HG02571 (cell line): ENCODE results near the gene ZSCAN9.

Experiments used
- ATAC-seq: cut with Tn5 transposase; IDR thresholded peaks from one replicate; pipeline ENCODE4 v1.9.1; 2021; ENCODE audit warnings: mild to moderate bottlenecking, moderate library complexity; ENCODE audit not compliant: unreplicated experiment

Gene ZSCAN9

DNA sequence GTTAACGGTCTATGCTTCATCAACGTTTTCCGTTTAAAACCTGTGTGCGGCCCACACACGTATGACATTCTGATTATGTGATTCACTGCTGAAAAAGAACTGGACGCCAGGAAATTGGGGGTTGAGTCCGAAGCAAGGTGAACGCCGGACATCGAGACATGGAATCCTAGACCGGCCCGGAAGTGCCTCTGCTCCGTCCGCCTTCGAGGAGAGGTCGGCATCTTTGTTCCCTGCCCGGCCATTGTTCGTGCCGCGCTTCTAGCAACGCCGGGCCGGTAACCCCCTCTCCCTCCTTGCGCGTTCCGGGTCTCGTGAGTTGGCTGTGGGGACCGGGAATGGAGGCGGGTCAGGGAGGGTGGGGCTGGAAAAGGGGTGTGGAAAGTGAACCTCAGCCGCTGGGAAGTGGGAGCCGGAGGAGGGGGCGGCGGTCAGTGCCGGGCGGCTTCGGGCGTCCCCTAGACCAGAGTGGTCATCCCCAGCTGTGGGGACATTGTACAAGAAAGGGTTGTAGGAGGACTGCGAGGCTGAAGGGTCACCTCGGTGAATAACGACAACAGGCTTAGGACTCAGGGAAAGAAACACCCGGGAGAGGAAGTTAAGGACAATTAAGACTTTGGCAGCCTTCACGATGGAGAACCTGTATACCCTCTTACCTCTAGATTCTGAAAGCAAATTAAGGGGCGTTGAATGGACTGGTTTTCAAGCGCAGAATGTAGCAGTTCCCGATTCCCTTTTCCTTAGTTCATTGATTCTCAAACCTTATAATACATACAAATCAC lies at the start of gene ZSCAN9:
Gene ZSCAN9 (plus strand): TSS at position 220 of the 779 bp plus-strand sequence. CDS start 1,810 bp downstream, outside the sequence.
- peak; percentile 89 for ATAC-seq

- no peak for ATAC-seq
Measured at GRCh38 chr6:28176373-28176772, 48.7 kb upstream of the ZSCAN9 start.

GRCh38 chr6:28182255-28182654 lies 42.8 kb upstream of the ZSCAN9 start:
- ATAC-seq, result no peak

DNA sequence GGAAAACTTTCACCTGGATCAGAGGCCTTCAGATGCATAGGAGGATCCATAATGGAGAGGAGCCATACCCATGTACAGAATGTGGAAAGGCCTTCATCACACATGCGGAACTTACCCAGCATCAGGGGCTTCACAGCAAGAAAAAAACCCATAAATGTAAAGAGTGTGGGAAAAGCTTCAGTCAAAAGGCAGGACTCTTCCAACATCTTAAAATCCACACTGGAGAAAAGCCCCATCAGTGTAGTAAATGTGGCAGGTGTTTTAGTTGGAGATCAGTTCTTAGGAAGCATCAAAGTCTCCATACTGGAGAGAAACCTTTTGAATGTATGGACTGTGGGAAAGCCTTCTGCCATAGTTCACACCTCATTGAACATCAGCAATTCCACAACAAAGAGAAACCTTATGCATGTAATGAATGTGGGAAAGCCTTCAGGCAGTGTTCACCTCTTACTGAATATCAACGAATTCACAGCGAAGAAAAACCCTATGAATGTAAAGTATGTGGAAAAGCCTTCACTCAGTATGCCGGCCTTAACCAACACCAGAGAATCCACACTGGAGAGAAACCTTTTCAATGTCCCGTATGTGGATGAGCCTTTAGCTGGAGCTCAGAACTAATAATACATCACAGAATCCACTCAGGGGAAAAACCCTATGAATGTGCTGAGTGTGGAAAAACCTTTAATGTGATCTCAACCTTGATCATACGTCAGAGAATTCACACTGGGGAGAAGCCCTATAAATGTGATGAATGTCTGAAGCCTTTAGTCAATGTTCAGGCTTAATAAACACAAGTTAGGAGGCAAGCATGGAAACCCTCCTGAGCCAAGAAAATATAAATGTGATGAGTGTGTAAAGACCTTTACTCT lies 36.7 kb upstream of the ZSCAN9 start:
- no peak for ATAC-seq

- ATAC-seq, result no peak
Measured at GRCh38 chr6:28200020-28200419, 25.1 kb upstream of the ZSCAN9 start.

GRCh38 chr6:28203201-28203600 lies 21.9 kb upstream of the ZSCAN9 start:
- no peak for ATAC-seq

DNA sequence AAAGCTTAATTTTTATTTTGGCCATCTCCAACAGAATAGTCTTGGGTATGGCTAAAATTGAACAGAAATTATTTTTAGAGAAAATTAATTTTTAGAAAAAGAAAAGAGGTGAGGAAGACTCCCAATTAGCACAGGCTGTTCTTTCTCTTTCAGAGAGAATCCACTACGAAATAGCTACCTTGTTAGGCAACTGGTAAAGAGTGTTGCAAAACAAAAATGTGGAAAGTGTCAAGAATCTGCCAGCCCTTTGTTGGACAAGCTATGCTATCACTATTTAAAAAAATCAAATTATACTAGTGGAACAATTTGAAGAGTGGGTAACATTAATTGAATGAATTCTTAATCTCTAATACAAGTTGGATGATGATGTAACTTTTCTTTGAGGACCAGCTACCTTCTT lies 19.2 kb upstream of the ZSCAN9 start:
- ATAC-seq, result no peak

- ATAC-seq, result no peak
Measured at GRCh38 chr6:28206527-28206926, 18.5 kb upstream of the ZSCAN9 start.

GRCh38 chr6:28206928-28207509 lies 18.1 kb upstream of the ZSCAN9 start:
- ATAC-seq, result no peak

DNA sequence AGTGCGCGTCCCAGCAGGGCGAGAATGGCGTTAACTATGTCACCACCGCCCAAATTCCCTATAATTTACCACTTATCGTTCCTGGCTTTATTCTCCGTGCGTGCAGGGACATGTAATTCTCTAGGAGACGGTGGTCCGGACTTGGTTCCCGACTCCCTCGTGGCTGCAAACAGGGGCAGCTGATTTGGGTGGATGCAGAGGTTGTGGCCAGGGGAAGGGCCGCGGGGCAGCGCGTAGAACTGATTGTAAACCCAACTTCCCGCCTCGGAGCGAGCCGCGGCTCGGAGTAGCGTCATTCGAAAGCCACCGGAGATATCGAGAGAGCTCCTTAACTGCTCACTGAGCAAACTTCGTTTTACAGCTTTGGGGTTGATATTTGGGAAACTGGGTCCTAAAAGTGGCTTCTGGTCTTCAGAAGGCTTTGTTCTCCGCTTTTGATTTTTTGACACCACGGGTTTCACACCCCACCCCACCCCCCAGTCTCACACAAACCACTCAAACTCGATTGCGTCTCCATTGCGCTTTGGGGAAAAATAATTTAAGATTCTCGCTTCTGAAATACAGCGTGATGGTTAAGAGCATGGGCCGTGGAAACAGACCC lies 17.5 kb upstream of the ZSCAN9 start:
- ATAC-seq, result no peak

- ATAC-seq, result no peak
Measured at GRCh38 chr6:28208111-28208659, 16.9 kb upstream of the ZSCAN9 start.

- no peak for ATAC-seq
Measured at GRCh38 chr6:28209753-28210535, 15.1 kb upstream of the ZSCAN9 start.

DNA sequence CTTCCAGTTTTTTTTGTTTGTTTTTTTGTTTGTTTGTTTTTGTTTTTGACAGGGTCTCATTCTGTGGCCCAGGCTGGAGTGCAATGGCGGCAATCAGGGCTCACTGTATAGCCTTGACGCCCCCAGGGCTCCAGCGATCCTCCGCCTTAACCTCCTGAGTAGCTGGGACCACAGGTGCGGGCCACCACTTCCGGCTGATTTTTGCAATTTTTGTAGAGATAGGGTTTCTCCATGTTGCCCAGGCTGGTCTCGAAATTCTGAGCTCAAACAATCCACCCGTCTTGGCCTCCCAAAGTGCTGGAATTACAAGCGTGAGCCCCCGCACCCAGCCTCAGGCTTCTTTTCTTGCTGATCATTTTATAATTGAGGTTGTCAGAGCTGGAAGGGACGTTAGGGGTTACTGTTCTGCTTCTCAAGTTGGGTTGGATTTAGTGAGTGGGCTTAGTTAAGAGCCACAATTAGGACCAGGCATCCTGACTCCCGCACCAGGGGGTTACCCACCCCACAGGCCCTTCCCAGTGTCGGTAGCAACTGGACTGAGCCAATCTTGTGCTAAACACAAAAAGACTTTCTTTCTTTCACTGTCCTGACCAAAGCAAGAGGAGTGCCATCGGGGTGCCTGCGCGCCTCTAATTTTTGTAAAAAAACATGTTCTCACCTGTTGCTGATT lies 13.1 kb upstream of the ZSCAN9 start:
- ATAC-seq, result no peak

GRCh38 chr6:28212510-28213212 lies 12.4 kb upstream of the ZSCAN9 start:
- no peak for ATAC-seq

DNA sequence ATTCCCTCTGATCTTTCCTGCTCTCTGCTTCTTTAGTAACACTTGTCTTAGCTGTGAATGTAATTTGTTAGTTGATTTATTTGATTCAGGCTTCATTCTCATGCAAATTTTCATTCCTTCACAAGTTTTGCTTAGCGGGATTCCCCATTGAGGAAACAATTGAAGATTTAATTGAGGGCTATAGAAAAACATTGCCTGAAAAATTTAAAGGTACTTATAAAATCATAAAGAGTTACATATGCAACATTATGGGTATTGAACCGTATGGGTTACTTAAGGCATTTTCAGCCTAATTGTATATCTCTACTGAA lies 11.9 kb upstream of the ZSCAN9 start:
- no peak for ATAC-seq

DNA sequence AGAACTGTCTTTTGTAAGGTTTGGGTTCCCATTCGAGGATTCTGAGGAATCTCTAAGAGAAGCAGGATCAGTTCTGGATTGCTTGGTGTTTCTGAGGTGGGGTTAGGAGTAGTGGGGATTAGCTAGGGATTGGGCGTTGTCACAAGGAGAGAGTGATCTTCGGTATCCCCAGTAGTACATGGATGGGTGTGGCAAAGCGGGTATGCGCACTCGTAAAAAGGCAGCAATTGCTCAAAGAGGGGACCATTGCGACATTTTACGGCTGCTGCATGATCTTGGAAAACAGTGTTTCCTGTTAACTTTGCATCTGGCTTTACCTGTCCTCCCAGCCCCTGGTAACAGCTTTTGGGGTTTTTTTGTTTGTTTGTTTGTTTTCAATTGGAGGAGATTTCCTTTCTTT lies 9.7 kb upstream of the ZSCAN9 start:
- ATAC-seq, result no peak

GRCh38 chr6:28217890-28218289 lies 7.2 kb upstream of the ZSCAN9 start:
- no peak for ATAC-seq

- peak; percentile 84 for ATAC-seq
Measured at GRCh38 chr6:28218312-28219248, 6.5 kb upstream of the ZSCAN9 start.
